Tibial nerve (tissue), 4 donors: Measurements from ENCODE around the gene PTPRO. TPM values are rescaled to one million over a fixed set of nuclear protein-coding genes. Genes with fewer than 3 reads are reported as not detected.

Experiments
- DNase-seq, 2 donors: peaks; one replicate each; pipeline ENCODE4 v3.0.0-alpha.2; 2019; ENCODE audit warnings: low spot score in 2 of 2
- H3K27ac ChIP-seq, 4 donors: fragments of 200-600 bp; sonication (generic) in 3 of 4; one replicate each; pipeline ENCODE4 v1.5.1; 2017 to 2019; ENCODE audit warnings: mild to moderate bottlenecking in 1 of 4
- H3K27me3 ChIP-seq, 2 donors: fragments of 200-600 bp; sonication (generic) in 1 of 2; one replicate each; pipeline versions ENCODE4 v1.5.1 to v1.6.0; 2017 to 2019
- H3K36me3 ChIP-seq, 3 donors: fragments of 200-600 bp; sonication (generic); one replicate each; pipeline ENCODE4 v1.5.1; 2018 to 2019
- H3K4me1 ChIP-seq, 4 donors: fragments of 200-600 bp; sonication (generic) in 3 of 4; one replicate each; pipeline ENCODE4 v1.5.1; 2017 to 2019
- H3K4me3 ChIP-seq, 4 donors: fragments of 200-600 bp; sonication (generic) in 3 of 4; one replicate each; pipeline ENCODE4 v1.5.1; 2017 to 2019; ENCODE audit warnings: mild to moderate bottlenecking in 1 of 4, moderate library complexity in 1 of 4
- H3K9me3 ChIP-seq, 4 donors: fragments of 200-600 bp; sonication (generic) in 3 of 4; one replicate each; pipeline ENCODE4 v1.5.1; 2017 to 2019
- EP300 ChIP-seq, 2 donors: sonication (generic); formaldehyde crosslinking; IDR thresholded peaks; one replicate each; pipeline ENCODE4 v1.6.1; 2017; ENCODE audit warnings: antibody characterized with exemption in 2 of 2, mild to moderate bottlenecking in 1 of 2
- POLR2A ChIP-seq, 2 donors: fragments of 450-650 bp; IDR thresholded peaks; one replicate each; pipeline ENCODE4 v1.6.1; 2017; ENCODE audit warnings: antibody characterized with exemption in 2 of 2, mild to moderate bottlenecking in 2 of 2, moderate library complexity in 2 of 2
- WGBS, 2 donors: methylation state at CpG; one replicate each; pipeline ENCODE4 v1.1.5; 2018; 5-methylcytosine and 5-hydroxymethylcytosine counted together
- total RNA-seq, 4 donors: library from RNA; depleted of rRNA; stranded (reverse); fragments of >200 nt; gene quantifications; one replicate each; pipeline ENCODE4 v1.1.0, GENCODE V29; 2016
- TF ChIP-seq, protein P1 (sequence below), 5 experiments: fragments of 200-600 bp in 3 of 5; fragments of 450-650 bp in 2 of 5; sonication (generic) in 3 of 5; IDR thresholded peaks; one replicate each; pipeline ENCODE4 v1.5.1; 2016 to 2019; ENCODE audit warnings: antibody characterized with exemption in 5 of 5, mild to moderate bottlenecking in 3 of 5, moderate library complexity in 2 of 5

PTPRO gene
- total RNA-seq, result 1 to 10 TPM; 1.3 to 5.1 (median 2.0) TPM

- H3K4me3 ChIP-seq, result peak within 1 kb of the TSS in 3 of 4 donors; percentile 4 to 38 (median 22)
- H3K27me3 ChIP-seq, result peaks cover 0 to 34% of the 10 kb centered on the region in 2 donors
- H3K4me1 ChIP-seq, result peaks cover 0 to 14% (median 5%) of the 10 kb centered on the region in 4 donors
- no peak within 1 kb of the TSS for H3K27ac ChIP-seq
- H3K36me3 ChIP-seq, result no peaks in the 10 kb centered on the region
- WGBS, 2 donors, result 1 to 2% methylated on average over 21 to 51 of the region's 70 CpGs
- no peaks in the 10 kb centered on the region for H3K9me3 ChIP-seq
- DNase-seq, result no peak
- TF ChIP-seq POLR2A (IDR thresholded peaks at IDR 0.05) (no peak), EP300 (IDR thresholded peaks at IDR 0.05) (no peak)
- TF ChIP-seq, protein P1, sequence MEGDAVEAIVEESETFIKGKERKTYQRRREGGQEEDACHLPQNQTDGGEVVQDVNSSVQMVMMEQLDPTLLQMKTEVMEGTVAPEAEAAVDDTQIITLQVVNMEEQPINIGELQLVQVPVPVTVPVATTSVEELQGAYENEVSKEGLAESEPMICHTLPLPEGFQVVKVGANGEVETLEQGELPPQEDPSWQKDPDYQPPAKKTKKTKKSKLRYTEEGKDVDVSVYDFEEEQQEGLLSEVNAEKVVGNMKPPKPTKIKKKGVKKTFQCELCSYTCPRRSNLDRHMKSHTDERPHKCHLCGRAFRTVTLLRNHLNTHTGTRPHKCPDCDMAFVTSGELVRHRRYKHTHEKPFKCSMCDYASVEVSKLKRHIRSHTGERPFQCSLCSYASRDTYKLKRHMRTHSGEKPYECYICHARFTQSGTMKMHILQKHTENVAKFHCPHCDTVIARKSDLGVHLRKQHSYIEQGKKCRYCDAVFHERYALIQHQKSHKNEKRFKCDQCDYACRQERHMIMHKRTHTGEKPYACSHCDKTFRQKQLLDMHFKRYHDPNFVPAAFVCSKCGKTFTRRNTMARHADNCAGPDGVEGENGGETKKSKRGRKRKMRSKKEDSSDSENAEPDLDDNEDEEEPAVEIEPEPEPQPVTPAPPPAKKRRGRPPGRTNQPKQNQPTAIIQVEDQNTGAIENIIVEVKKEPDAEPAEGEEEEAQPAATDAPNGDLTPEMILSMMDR (IDR thresholded peaks at IDR 0.05), result no peak
Observed at GRCh38 chr12:15322164-15323061, at the start of gene PTPRO. PTPRO (plus strand) TSS chr12:15322508.

DNA sequence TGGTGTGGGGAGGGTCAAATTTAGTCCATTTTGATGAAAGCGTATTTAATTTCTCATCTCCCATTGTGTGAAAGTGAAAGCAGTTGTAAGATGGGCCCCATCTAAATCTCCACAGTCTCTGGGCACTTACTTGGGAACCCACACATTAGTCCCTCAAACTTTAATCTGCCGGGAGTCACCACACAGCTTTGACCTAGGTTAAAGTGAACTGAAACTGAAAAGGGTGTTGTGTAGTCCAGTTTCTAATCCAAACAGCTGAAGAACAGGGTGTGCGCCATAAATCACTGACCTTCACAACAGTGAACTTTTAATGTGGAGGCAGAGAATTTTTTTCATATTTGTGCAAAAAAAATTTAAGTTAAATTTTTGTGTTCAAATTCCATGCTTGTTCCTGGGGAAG is 48.4 kb upstream of the PTPRO start:
- H3K36me3 ChIP-seq, result no peaks in the 10 kb centered on the region
- no peaks in the 10 kb centered on the region for H3K27me3 ChIP-seq
- DNase-seq, result no peak
- WGBS, 2 donors, result 76 to 84% methylated on average over 3 of the region's 3 CpGs
- H3K9me3 ChIP-seq, result no peaks in the 10 kb centered on the region
- H3K4me1 ChIP-seq, result peaks cover 0 to 7% (median 0%) of the 10 kb centered on the region in 4 donors
- no peak overlapping the region for H3K27ac ChIP-seq
- no peak overlapping the region for H3K4me3 ChIP-seq
- TF ChIP-seq POLR2A (IDR thresholded peaks at IDR 0.05), result no peak
- TF ChIP-seq, protein P1 (IDR thresholded peaks at IDR 0.05), result no peak
- no peak for TF ChIP-seq EP300 (IDR thresholded peaks at IDR 0.05)

DNA sequence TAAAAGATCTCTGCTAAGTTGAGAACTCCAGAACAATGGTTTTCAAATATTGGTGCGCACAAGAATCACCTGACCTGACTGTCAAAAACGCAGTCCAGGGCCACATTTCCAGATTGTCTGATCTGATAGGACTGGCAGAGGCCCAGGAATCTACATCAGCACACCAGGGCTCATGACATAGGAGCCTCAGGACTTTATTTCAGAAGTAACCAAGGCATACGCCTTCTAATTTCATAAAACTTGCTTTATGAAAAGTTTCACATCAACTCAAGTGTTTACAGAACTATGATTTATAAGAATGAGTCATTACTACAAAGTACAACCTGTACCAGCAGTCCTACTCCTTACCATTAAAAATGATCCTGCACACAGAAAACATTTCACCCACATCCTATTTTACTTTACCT is 47.7 kb upstream of the PTPRO start:
- Histone ChIP-seq H3K27me3 (no peaks in the 10 kb centered on the region), H3K27ac (no peak overlapping the region), H3K36me3 (no peaks in the 10 kb centered on the region), H3K4me3 (no peak overlapping the region), H3K9me3 (no peaks in the 10 kb centered on the region), H3K4me1 (peaks cover 0 to 7% (median 0%) of the 10 kb centered on the region in 4 donors)
- DNase-seq, result no peak
- 80 to 83% methylated on average over 3 of the region's 3 CpGs for WGBS, 2 donors
- TF ChIP-seq POLR2A (IDR thresholded peaks at IDR 0.05) (no peak), EP300 (IDR thresholded peaks at IDR 0.05) (no peak)

- Histone ChIP-seq H3K27me3 (no peaks in the 10 kb centered on the region), H3K4me1 (peaks cover 0 to 7% (median 0%) of the 10 kb centered on the region in 4 donors), H3K4me3 (no peak overlapping the region), H3K27ac (no peak overlapping the region), H3K9me3 (no peaks in the 10 kb centered on the region), H3K36me3 (no peaks in the 10 kb centered on the region)
- WGBS, 2 donors, result 37 to 40% methylated on average over 8 of the region's 8 CpGs
- TF ChIP-seq, protein P1 (IDR thresholded peaks at IDR 0.05), result peak; percentile 56 to 76 (median 74)
- TF ChIP-seq EP300 (IDR thresholded peaks at IDR 0.05), result no peak
- DNase-seq, result peak in 1 of 2 donors; percentile 69
Observed at GRCh38 chr12:15276088-15276698, 46.1 kb upstream of the PTPRO start.

DNA sequence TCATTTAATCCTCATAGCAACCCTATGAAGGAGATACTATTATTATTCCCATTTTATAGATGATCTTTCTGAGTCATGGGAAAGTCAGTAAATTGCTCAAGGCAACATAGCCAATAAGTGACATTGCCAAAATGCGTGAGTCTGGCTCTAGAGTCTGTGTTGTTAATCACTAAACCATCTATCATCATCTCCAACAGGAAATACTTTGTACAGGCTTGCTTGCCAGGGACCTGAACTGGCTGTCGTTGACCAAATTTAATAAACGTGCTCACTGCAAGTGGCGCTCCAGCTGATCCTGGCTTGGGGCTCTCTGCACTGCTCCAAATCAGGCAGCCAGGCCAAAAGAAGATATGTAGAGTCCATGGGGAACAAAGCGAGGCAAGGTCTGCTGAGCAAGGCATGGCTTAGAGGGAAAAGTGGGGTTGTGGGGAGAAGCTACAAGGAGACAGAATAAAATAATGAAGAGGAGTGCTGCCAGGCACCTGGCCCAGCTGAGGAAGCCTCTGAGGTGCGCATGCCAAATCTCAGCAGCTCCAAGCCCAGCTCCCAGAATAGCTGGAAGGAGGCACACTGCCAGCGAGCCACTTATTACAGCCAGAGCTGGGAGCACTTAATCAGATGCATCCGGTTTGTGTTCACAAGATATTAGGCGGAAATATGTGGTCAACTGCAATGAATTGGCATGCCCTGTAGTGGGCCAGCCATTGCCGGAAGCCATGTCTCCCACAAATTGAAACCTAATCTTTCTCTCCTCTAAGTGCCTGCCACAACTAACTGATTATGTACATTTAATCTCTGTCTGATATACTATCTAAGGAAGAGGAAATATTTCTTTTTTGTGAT is 43.3 kb upstream of the PTPRO start:
- peak in 1 of 2 donors; percentile 35 for DNase-seq
- H3K27ac ChIP-seq, result peak overlapping the region in 1 of 4 donors; percentile 36
- H3K36me3 ChIP-seq, result no peaks in the 10 kb centered on the region
- no peak overlapping the region for H3K4me3 ChIP-seq
- 52% methylated on average over 10 of the region's 10 CpGs for WGBS, 2 donors
- peaks cover 0 to 7% (median 0%) of the 10 kb centered on the region in 4 donors for H3K4me1 ChIP-seq
- TF ChIP-seq, protein P1 (IDR thresholded peaks at IDR 0.05), result no peak
- TF ChIP-seq POLR2A (IDR thresholded peaks at IDR 0.05) (no peak), EP300 (IDR thresholded peaks at IDR 0.05) (peak in 1 of 2 donors; percentile 17)
- no peaks in the 10 kb centered on the region for H3K9me3 ChIP-seq
- no peaks in the 10 kb centered on the region for H3K27me3 ChIP-seq
